HG03108 (cell line): ENCODE data around the gene FBXL7.

Experiments used
- ATAC-seq: cut with Tn5 transposase; IDR thresholded peaks from one replicate; pipeline ENCODE4 v1.9.1; 2021; ENCODE audit warnings: moderate library complexity; ENCODE audit not compliant: unreplicated experiment

The FBXL7 gene

DNA sequence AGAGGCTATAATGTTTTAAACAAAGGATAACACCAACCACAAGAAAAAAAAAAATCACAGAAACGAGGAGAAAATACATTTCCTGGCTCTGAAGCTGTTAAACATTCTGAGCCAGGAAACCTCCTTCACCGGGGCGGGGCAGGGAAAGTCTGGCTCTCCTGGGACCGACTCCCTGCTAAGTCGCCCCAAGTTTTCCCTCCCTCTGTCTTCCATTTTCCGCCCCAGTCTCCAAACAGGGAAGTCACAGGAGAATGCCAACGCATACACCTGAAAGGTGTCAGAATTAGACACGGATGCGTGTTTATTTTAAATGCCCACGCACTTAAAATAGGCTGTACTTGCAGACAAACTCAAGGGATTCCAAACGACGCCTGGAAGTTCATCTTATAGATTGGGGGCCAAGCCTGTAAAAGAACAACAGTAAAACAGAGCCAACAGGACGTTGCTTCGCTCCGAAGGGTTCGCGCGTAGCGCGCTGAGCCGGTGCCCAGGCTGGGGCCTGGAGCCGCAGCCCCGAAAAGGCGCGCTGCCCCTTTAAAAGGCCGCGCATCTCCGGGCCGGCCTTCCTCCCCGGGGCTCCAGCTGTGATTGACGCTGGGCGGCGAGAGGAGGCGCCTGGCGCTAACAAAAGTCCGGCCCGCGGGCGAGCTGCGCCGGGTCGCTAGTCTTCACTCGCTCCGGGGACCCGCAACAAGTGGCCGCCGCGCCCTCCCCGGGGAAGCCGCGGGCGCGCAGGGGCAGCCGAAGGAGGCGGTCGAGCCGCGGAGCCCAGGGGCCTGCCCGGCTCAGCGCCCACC, at the start of gene FBXL7:
FBXL7 (plus strand) TSS at position 653 of the 797 bp plus-strand sequence.
- ATAC-seq = no peak

DNA sequence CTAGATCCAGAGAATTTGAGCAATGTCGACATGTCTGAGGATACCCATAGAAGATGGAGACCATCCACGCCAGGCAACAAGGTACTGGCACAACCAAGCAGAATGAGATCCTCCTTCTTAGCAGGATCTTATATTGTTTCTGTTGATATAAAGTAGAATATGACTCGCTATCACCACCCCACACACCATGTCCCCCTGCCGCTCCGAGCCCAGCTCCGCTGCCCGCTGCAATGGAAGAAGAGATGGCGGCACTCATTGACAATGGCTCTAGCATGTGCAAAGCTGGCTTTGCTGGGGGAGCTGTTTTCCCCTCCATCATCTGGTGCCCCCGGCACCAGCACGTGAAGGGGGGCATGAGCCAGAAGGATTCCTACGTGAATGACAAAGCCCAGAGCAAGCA, 49.5 kb upstream of the FBXL7 start:
- ATAC-seq = no peak

DNA sequence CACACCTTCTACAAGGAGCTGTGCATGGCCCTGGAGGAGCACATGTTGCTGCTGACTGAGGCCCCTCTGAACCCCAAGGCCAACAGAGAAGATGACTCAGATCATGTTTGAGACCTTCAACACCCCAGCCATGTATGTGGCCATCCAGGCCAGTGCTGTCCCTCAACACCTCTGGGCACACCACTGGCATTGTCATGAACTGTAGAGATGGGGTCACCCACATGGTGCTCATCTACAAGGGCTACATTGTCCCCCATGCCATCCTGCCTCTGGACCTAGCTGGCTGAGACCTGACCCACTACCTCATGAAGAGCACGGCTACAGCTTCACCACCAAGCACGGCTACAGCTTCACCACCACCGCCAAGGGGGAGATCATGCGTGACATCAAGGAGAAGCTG, 49.0 kb upstream of the FBXL7 start:
- ATAC-seq = no peak

DNA sequence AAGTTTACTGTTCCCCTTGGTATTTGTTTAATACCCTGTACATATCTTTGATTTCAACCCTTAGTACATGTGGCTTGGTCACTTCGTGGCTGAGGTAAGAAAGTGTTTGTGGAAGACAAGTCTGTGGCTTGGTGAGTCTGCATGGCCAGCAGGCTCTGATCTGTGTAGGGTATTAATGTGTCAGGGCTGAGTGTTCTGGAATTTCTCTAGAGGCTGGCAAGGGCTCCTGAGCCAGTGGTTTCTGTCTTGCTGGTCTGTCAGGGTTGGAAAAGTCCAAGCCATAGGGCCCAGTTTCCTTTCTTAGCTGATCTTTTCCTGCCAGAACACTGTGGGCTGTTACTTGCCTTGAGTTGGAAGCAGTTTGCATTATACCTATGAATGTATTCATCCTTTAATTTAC, 48.0 kb upstream of the FBXL7 start:
- ATAC-seq = no peak

DNA sequence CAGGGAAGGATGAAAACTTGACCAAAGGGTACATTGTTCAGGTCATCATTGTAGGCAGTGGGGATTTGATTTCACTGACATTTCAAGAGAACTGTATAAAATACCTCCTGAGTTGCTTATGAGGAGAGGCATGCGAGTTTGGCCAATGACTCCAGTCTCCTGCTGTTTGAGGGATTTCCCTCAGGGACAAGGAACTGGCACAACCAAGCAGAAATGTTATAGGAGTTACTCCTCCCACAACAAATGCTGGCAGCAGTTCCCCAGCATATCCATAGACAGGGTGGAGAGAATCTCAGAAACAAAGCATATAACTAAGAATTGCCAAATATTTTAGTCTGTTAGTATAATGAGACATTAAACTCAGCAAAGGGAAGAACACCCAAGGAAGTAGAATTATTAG, 47.2 kb upstream of the FBXL7 start:
- ATAC-seq = no peak

DNA sequence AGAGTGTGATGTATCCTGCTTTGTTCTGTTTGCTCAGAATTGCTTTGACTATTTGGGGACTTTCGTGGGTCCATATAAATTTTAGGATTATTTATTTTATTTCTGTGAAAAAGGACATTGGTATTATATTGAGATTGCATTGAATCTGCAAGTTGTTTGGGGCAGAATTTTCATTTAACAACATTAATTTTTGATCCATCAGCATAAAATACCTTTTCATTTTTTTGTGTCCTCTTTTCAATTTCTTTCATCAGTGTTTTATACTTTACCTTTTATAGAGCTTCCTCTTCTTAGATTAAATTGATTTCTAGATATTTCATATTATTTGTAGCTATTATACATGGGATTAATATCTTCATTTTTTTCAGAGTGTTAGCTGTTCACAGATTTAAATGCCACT, 40.8 kb upstream of the FBXL7 start:
- ATAC-seq = no peak

DNA sequence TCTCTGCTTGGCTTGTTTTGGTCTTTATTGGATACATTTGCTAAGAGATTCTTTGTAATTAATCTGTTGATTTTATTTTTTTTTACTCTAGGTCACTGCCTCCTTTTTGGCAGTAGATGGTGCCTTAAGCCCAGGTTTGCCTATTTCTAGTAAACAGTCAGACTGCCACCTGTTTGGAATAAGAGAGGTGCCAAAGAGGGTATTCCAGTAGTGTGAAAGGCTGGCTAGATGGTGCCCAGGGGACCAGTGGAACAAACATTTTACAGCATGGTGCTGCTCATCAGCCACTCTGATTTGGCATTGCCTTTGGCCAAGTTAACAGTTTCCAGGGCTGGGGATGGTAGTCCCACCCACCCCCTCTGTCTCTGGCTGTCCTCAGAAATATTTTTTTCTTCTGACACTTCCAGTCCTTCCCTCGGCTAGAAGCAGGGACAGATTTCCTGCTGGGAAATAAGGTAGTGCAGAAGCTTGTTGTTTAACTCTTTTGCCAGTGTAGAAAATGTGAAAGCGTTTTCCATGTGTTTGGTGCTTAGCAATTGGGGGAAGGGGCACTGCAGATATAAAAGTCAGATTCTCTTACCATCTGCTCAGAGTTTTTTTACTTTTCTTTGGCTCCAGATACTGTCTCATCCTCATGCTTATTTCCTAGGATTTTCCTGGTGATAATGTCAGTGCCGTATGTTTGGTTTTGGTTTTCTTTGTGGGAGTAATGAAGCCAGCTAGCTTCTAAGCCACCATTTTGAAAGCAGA, 36.6 kb upstream of the FBXL7 start:
- ATAC-seq = no peak

DNA sequence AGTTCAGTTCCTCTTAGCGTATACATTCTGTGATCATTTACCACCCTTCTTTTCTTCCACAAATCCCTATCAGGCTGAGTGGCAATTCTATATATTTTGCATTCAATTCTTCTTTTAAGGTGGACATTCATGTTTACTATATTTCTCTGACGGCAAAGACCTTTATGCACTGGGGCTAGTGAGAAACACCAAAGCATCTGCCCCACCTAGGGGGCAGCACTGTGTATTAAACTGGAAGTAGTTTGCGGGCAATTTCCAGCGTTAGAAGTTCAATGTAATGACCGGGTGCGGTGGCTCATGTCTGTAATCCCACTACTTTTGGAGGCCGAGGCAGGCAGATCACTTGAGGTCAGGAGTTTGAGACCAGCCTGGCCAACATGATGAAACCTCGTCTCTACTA, 27.9 kb upstream of the FBXL7 start:
- no peak for ATAC-seq

DNA sequence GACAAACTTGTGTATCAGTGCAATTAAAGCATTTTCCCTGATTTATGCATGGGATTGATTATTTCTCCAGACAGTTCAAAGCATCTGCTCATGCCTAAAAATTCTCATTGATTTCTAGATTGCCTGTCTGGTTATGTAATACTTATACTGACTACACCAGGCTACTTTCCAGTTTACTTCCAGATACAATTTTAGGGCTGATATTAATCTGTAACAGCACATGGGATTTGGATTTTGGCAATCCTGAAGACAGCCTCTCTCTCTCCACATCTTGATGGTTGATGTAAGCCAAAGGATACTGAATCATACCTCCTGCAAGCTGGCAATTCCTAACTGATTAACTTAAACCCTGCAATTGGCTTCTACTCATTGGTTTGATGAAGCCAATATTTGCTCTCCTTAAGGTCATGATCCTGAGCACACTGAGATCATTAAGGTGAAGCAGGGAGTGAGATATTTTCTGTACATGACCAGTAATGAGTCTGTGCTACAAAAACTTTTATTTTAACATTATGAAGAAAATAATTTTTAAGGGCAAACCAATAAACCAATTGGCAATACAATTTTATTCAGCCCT, 25.7 kb upstream of the FBXL7 start:
- ATAC-seq = no peak

DNA sequence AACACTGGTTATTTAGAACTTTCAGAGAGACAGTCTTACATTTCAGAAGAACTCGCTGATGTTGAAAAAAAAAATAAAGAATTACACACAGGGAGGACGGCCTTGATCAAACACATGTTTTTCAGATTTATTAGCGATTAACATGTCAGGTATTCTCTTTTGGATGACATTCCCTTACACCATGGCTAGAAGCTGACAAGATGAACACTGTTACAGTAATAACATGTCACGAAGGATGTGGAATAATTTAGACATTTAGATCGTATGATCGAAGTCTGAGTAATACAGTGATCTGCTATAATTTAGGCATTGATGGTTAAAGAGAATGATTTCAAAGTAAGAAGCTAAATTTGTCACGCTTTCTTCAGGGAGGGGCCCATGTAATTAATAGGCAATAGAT, 24.6 kb upstream of the FBXL7 start:
- no peak for ATAC-seq

DNA sequence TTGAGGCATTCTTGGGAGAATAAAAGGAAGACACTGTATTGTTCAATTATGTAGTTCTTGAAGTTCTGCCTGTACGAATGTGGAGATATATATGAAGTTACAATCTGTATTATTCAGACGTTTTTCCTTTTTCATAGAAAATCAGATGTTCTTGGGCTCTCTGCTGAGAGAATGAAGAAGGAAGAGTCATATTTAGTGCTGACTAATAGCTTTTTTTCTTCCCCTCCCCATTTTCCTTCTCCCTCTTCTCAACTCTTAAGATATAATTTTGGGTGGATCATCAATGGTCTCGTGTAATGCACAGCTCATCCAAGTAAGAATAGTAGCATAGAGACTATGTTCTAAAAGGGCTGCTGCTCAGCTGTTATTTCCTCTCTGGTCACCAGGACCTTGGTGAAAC, 23.0 kb upstream of the FBXL7 start:
- ATAC-seq = no peak

DNA sequence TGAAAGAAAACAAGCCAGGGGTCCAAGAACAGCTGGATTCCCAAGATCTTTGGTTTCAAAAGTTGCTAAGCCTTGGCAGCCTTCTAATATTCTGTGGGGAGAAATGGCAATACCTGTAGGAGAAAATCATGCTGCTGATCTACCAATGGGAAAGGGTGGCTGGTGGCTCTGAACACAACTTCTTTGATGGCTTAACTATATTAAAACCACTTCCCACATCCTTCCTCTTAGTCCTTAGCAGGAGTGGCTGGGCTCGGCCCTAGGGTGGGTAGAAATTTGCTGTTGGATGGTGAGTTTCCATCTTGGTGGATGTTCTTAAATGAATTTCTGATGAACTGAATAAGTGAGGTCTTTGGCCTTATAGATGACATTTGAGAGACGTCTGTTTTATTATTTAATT, 19.5 kb upstream of the FBXL7 start:
- ATAC-seq = no peak

DNA sequence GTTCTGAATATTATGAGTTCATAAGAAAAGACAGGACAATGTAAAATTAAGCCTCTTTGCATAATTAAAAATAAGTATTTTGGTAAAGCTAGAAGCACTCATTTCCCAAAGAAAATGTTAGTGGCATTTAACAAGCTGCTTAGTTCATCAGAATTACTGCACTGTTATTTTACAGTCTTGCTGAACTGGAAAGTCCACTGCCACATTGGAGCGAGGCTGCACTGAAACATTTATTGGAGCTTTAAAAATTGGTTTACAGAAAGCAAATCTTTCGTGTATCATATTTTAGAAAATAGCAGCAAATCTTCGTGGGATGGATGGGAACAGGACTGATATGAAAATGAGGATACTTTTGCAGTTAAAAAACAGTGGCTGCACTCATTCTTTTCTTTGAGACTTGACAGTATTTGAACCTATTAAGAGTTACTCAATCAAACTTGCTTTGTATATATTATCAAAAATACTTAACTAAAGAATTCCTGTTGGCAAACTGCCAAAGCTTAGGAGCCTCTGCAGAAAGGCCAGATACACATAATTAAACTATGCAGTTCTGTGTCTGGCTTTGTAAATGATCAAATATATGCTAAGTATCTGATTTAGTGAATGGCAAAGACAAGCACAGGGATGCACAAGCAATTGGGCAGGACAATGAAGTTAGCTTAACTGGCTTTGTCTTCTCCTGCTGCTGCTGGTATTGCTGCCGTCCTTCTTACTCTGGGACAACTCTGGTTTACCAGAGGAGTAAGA, 16.5 kb upstream of the FBXL7 start:
- no peak for ATAC-seq

DNA sequence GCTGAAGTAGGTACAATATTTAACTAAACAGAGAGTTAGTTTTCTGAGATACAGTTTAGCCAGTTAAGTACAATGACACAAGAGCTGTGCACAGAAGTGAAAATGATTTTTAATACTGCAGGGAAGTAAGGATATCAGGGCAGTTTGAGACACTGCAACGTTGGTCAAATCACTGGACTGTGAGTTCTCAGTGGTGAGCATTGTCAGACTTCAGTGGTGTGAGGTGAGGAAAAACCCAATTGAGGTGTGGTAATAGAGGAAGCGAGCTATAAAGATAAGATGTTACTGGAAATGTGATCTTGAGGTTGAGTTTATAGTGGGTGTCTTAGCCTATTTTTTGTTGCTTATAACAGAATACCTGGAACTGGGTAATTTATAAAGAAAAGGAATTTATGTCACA, 12.8 kb upstream of the FBXL7 start:
- no peak for ATAC-seq

DNA sequence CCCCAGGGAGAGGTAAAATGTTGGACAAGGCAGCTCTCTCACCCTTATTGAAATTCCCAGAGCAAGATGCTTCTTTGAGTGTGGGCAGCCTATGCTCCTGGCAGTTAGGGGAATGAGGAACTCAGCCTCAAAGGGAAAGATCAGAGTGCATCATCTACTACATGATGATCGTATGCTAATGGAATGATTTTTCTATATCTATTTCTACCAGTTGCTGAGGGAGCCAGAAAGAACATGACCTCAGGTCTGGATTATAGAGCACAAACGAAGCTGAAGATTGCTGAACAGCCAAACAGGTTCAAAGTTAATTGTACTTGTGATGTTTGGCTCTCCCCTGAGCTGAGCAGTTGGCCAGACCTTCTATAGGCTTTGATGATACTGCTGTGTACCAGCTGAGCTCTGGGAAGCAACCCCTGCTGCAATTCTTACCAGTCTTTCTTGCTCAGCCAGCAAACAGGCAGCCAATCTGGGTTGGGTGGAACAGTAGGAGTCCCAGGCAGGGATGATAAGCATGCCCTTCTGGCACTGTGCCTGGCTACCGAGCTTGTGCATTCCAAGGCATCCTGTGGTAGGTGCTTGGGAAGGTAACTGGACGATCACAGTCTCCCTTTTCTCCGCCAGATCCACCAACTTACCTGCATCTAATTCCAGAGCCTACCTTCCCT, 10.3 kb upstream of the FBXL7 start:
- ATAC-seq = no peak

DNA sequence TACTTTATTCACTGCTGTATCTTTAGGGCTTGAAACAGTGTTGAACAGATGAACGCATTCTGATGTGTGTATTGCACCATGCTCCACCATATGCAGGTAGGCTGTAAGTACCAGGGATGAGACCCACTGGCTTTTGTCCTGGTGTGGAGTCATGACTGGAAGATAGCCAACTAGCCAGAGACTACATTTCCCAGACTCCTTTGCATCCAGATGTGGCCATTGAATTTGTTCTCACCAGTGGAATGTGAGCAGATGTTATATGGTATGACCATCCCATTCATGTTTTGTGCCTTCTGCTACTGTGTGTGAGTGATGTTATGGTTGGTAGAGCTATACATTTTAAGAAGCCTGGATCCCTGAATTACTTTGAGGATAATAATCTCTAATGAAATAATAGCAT, 7.4 kb upstream of the FBXL7 start:
- no peak for ATAC-seq

DNA sequence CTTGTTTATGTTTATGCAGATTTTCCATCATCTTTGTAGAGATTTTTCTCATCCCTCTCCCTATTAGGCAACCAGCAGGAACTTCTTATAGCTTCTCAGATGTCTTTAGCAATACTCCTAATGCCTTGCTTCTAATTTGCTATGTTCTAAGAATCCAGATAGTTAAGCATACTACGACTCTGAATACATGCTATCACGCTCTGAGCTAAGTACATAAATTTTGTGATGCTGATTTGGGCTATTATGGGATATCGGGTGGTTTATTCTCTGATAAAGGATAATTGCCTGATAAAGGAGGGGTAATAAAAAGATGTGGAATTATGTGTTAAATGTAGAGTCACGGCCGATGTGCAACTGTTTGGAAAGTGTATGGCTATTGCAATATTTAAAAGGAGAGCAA, 6.5 kb upstream of the FBXL7 start:
- no peak for ATAC-seq

DNA sequence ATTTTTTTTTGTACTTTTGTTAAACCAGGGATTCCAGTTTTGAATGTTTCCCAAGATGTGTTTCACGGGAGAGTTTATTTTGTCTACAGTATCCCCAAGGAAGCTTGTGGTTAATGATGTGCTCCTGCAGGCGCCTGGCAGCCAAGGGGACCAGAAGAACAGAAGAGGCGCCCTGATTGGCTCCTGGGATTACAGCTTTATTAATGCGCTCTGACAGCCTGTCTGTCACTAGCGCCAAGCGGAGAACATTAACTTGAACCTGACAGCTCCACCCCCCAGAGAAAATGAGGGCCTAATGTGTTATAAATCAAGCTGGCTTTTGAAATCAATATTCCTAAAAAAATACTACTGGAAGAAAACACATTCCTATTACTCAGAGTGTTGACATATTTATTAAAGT, 5.0 kb upstream of the FBXL7 start:
- ATAC-seq = no peak

DNA sequence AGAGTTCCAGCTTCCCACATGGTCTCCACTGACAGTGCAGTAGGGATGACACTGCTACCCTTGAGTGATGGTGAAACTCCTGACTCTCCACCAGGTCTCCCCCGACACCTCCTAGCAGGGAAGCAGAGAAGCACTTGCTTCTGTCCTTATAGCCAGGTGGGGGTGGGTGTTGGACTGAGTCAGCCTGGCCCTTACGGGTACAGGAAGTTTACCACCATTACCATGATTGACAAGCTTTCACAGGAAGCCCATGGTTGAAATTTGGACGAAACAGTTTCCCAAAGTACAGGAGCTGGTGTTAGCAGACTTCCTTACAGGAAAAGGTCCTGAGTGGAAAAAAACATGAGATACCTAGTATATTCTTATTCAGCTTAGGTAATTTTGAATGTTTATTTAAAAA, 3.1 kb upstream of the FBXL7 start:
- ATAC-seq = no peak

DNA sequence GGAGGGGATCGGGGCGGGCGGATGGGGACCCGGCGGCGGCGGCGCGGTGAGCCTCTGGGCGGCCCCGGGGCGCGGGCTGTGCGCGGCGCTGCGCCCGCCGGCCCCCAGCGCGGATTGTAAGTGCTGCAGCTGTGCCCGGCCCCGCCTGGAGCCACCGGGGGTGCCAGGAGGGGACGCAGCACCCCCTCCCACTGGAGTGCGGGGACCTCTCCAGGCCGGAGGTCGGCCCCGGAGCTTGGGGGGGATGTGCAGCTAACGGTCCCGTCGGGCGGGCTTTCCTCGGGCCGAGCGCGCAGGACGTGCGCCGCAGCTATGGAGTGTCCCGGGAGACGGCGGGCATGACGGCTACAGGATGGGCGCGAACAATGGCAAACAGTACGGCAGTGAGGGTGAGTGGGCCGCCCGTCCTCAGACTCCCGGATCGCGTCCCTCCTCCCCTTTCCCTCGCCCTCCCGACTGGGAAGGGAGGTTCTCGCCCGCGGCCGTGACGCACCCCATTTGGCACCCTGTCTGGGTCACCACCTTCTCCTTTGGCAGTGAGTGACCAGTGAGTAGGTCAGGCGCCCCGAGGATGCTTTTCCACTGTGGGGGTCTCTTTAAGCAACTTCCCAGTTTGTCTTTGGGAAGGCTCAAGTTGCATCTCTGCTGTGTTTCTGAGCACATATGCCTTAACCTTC, 483 bp downstream of the FBXL7 start:
- ATAC-seq = no peak
